Neuronal stem cell (in vitro differentiated cells): Measurements from ENCODE around the gene SYT7.

Experiments
- DNase-seq: peaks from one replicate; pipeline ENCODE4 v3.0.0-alpha.2; 2013; ENCODE audit warnings: low spot score
- H2AFZ ChIP-seq: one replicate; pipeline ENCODE4 v1.6.1; 2013; ENCODE audit warnings: mild to moderate bottlenecking, low read length, inconsistent platforms
- H2AK5ac ChIP-seq: 2 replicates; pipeline ENCODE4 v1.6.1; 2013; ENCODE audit warnings: low read depth, mild to moderate bottlenecking, inconsistent platforms, low read length, moderate library complexity, mixed read lengths
- H2BK120ac ChIP-seq: 2 replicates; pipeline ENCODE4 v1.6.1; 2013; ENCODE audit warnings: low read depth, mild to moderate bottlenecking, inconsistent platforms, low read length, moderate library complexity, mixed read lengths
- H2BK12ac ChIP-seq: one replicate; pipeline ENCODE4 v1.6.1; 2013; ENCODE audit warnings: low read length, inconsistent platforms
- H2BK15ac ChIP-seq: 2 replicates; pipeline ENCODE4 v1.6.1; 2013; ENCODE audit warnings: mild to moderate bottlenecking, low read length, inconsistent platforms, mixed read lengths
- H2BK5ac ChIP-seq: one replicate; pipeline ENCODE4 v1.6.1; 2013; ENCODE audit warnings: inconsistent platforms, mild to moderate bottlenecking, low read length, moderate library complexity
- H3K14ac ChIP-seq: one replicate; pipeline ENCODE4 v1.6.1; 2013; ENCODE audit warnings: low read length, inconsistent platforms
- H3K18ac ChIP-seq: 2 replicates; pipeline ENCODE4 v1.6.1; 2013; ENCODE audit warnings: low read length, inconsistent platforms
- H3K23ac ChIP-seq: 2 replicates; pipeline ENCODE4 v1.6.1; 2013; ENCODE audit warnings: low read depth, mild to moderate bottlenecking, mixed read lengths, low read length, inconsistent platforms; ENCODE audit not compliant: poor library complexity
- H3K27ac ChIP-seq: replicated peaks from 3 replicates; pipeline ENCODE4 v1.5.1; 2013; ENCODE audit warnings: low read length, inconsistent platforms
- H3K27me3 ChIP-seq, 3 experiments: 2 replicates each; pipeline ENCODE4 v1.6.1; 2013; ENCODE audit warnings: low read length in 3 of 3, mild to moderate bottlenecking in 2 of 3, inconsistent platforms in 1 of 3, low read depth in 1 of 3, mixed read lengths in 1 of 3, moderate library complexity in 1 of 3; ENCODE audit not compliant: control insufficient read depth in 3 of 3, insufficient read depth in 3 of 3
- H3K36me3 ChIP-seq, 2 donors: replicated peaks in 1 of 2; 2 replicates each; pipeline ENCODE4 v1.6.1; 2013; ENCODE audit warnings: low read length in 2 of 2; ENCODE audit not compliant: control insufficient read depth in 2 of 2, insufficient read depth in 2 of 2
- H3K4ac ChIP-seq: 2 replicates; pipeline ENCODE4 v1.6.1; 2013; ENCODE audit warnings: inconsistent platforms, mild to moderate bottlenecking, low read length, moderate library complexity
- H3K4me1 ChIP-seq, 2 donors: 1 replicate in 1 of 2; 2 replicates in 1 of 2; pipeline ENCODE4 v1.6.1; 2013; ENCODE audit warnings: low read length in 2 of 2, low read depth in 1 of 2; ENCODE audit not compliant: control insufficient read depth in 2 of 2, insufficient read depth in 1 of 2
- H3K4me2 ChIP-seq: one replicate; pipeline ENCODE4 v1.6.1; 2013; ENCODE audit warnings: mild to moderate bottlenecking, low read length, inconsistent platforms; ENCODE audit not compliant: insufficient read depth, poor library complexity, severe bottlenecking
- H3K4me3 ChIP-seq, 2 donors: 2 replicates each; pipeline ENCODE4 v1.5.1; 2013; ENCODE audit warnings: low read length in 2 of 2, mild to moderate bottlenecking in 2 of 2, inconsistent platforms in 1 of 2, moderate library complexity in 1 of 2
- H3K79me1 ChIP-seq: one replicate; pipeline ENCODE4 v1.6.1; 2013; ENCODE audit warnings: low read depth, mild to moderate bottlenecking, inconsistent platforms, low read length, moderate library complexity
- H3K9ac ChIP-seq: one replicate; pipeline ENCODE4 v1.6.1; 2013; ENCODE audit warnings: mild to moderate bottlenecking, low read depth, low read length, inconsistent platforms; ENCODE audit not compliant: poor library complexity
- H3K9me3 ChIP-seq, 2 donors: replicated peaks in 1 of 2; 2 replicates each; pipeline versions ENCODE3 to v1.6.1; 2013; ENCODE audit warnings: low read length in 2 of 2, mild to moderate bottlenecking in 2 of 2, inconsistent platforms in 1 of 2, low read depth in 1 of 2, mixed read lengths in 1 of 2, moderate library complexity in 1 of 2; ENCODE audit not compliant: control insufficient read depth in 2 of 2, insufficient read depth in 1 of 2
- H4K8ac ChIP-seq: one replicate; pipeline ENCODE4 v1.6.1; 2013; ENCODE audit warnings: low read depth, mild to moderate bottlenecking, inconsistent platforms, low read length, moderate library complexity
- H4K91ac ChIP-seq: one replicate; pipeline ENCODE4 v1.6.1; 2013; ENCODE audit warnings: low read length, low read depth, mild to moderate bottlenecking, inconsistent platforms; ENCODE audit not compliant: poor library complexity
- WGBS, 2 donors: extraction: QIAGEN DNeasy Blood & Tissue Kit; methylation state at CpG; one replicate each; pipeline ENCODE4 v1.1.7; 2013; ENCODE audit warnings: missing lambda C conversion rate in 2 of 2, mixed read lengths in 1 of 2; ENCODE audit not compliant: insufficient read length in 2 of 2, insufficient replicate concordance in 1 of 2; ENCODE audit errors: extremely low coverage in 2 of 2; 5-methylcytosine and 5-hydroxymethylcytosine counted together

SYT7 gene

GRCh38 chr11:61499816-61500491, 80.9 kb downstream of the SYT7 start:
- Histone ChIP-seq H4K91ac (no peak overlapping the region), H2BK12ac (no peak overlapping the region), H2AK5ac (no peak overlapping the region), H3K23ac (no peak overlapping the region), H3K9ac (no peak overlapping the region), H3K27me3 (no peaks in the 10 kb centered on the region), H3K4ac (no peak overlapping the region), H3K14ac (no peak overlapping the region), H2BK15ac (no peak overlapping the region), H2BK120ac (no peak overlapping the region), H3K79me1 (no peaks in the 10 kb centered on the region), H2AFZ (no peak overlapping the region), H3K4me2 (no peak overlapping the region), H3K18ac (no peak overlapping the region), H3K27ac (no peak overlapping the region), H2BK5ac (no peak overlapping the region), H4K8ac (no peak overlapping the region), H3K4me1 (peaks cover 0 to 34% of the 10 kb centered on the region in 2 donors), H3K36me3 (no peaks in the 10 kb centered on the region), H3K9me3 (no peaks in the 10 kb centered on the region), H3K4me3 (no peak overlapping the region)
- no peak for DNase-seq
- no CpG with 5 or more reads among the region's 12 CpGs for WGBS, 2 donors

- Histone ChIP-seq H4K91ac (no peak overlapping the region), H2BK12ac (no peak overlapping the region)
Observed at GRCh38 chr11:61498767-61499341, 82.0 kb downstream of the SYT7 start.

GRCh38 chr11:61497876-61498275, 83.0 kb downstream of the SYT7 start:
- DNase-seq, result no peak
- no peak overlapping the region for H3K4ac ChIP-seq
- H3K4me3 ChIP-seq, result no peak overlapping the region
- H3K36me3 ChIP-seq, result no peaks in the 10 kb centered on the region
- peaks cover 0 to 34% of the 10 kb centered on the region in 2 donors for H3K4me1 ChIP-seq
- H3K18ac ChIP-seq, result no peak overlapping the region
- no peak overlapping the region for H2AFZ ChIP-seq
- H3K23ac ChIP-seq, result no peak overlapping the region
- WGBS, 2 donors, result no CpG with 5 or more reads among the region's 9 CpGs
- H2AK5ac ChIP-seq, result no peak overlapping the region
- H4K91ac ChIP-seq, result no peak overlapping the region
- H2BK120ac ChIP-seq, result no peak overlapping the region
- no peak overlapping the region for H3K14ac ChIP-seq
- H3K9ac ChIP-seq, result no peak overlapping the region
- H3K9me3 ChIP-seq, result no peaks in the 10 kb centered on the region
- H2BK15ac ChIP-seq, result no peak overlapping the region
- H2BK5ac ChIP-seq, result no peak overlapping the region
- H3K4me2 ChIP-seq, result no peak overlapping the region
- H4K8ac ChIP-seq, result no peak overlapping the region
- no peak overlapping the region for H2BK12ac ChIP-seq
- no peaks in the 10 kb centered on the region for H3K27me3 ChIP-seq
- H3K79me1 ChIP-seq, result no peaks in the 10 kb centered on the region
- H3K27ac ChIP-seq, result no peak overlapping the region

More at GRCh38 chr11:61498767-61499341, 82.0 kb downstream of the SYT7 start:
- Histone ChIP-seq H2AFZ (peak overlapping the region; percentile 12), H2AK5ac (no peak overlapping the region), H2BK120ac (no peak overlapping the region), H3K4me2 (no peak overlapping the region), H3K4ac (no peak overlapping the region), H3K23ac (no peak overlapping the region), H3K4me3 (no peak overlapping the region), H2BK5ac (no peak overlapping the region), H3K18ac (no peak overlapping the region), H3K9ac (no peak overlapping the region), H3K27me3 (no peaks in the 10 kb centered on the region), H3K4me1 (peaks cover 0 to 40% of the 10 kb centered on the region in 2 donors), H3K27ac (no peak overlapping the region), H4K8ac (no peak overlapping the region), H3K9me3 (no peaks in the 10 kb centered on the region), H3K14ac (no peak overlapping the region), H2BK15ac (no peak overlapping the region), H3K36me3 (no peaks in the 10 kb centered on the region), H3K79me1 (no peaks in the 10 kb centered on the region)
- DNase-seq, result no peak
- no CpG with 5 or more reads among the region's 15 CpGs for WGBS, 2 donors

GRCh38 chr11:61497473-61497872, 83.4 kb downstream of the SYT7 start:
- no peak overlapping the region for H4K91ac ChIP-seq
- H3K36me3 ChIP-seq, result no peaks in the 10 kb centered on the region
- H2AFZ ChIP-seq, result no peak overlapping the region
- no peak overlapping the region for H2BK5ac ChIP-seq
- 78 to 100% methylated on average over 2 of the region's 2 CpGs for WGBS, 2 donors
- no peaks in the 10 kb centered on the region for H3K27me3 ChIP-seq
- no peaks in the 10 kb centered on the region for H3K79me1 ChIP-seq
- H3K4ac ChIP-seq, result no peak overlapping the region
- H3K9ac ChIP-seq, result no peak overlapping the region
- no peak overlapping the region for H3K23ac ChIP-seq
- H3K18ac ChIP-seq, result no peak overlapping the region
- no peak overlapping the region for H3K14ac ChIP-seq
- no peak overlapping the region for H2AK5ac ChIP-seq
- H2BK12ac ChIP-seq, result no peak overlapping the region
- H3K4me3 ChIP-seq, result no peak overlapping the region
- H3K9me3 ChIP-seq, result no peaks in the 10 kb centered on the region
- peaks cover 0 to 30% of the 10 kb centered on the region in 2 donors for H3K4me1 ChIP-seq
- H2BK120ac ChIP-seq, result no peak overlapping the region
- H4K8ac ChIP-seq, result no peak overlapping the region
- no peak for DNase-seq
- H3K4me2 ChIP-seq, result no peak overlapping the region
- H2BK15ac ChIP-seq, result no peak overlapping the region
- no peak overlapping the region for H3K27ac ChIP-seq
